ENCODE results near the gene CENPQ. TPM values are rescaled to one million over a fixed set of nuclear protein-coding genes. Genes with fewer than 3 reads are reported as not detected.

CENPQ gene
- total and polyA plus RNA-seq, 4 experiments from 2014 or later: 4.3 to 5.8 (median 5.4) TPM

DNA sequence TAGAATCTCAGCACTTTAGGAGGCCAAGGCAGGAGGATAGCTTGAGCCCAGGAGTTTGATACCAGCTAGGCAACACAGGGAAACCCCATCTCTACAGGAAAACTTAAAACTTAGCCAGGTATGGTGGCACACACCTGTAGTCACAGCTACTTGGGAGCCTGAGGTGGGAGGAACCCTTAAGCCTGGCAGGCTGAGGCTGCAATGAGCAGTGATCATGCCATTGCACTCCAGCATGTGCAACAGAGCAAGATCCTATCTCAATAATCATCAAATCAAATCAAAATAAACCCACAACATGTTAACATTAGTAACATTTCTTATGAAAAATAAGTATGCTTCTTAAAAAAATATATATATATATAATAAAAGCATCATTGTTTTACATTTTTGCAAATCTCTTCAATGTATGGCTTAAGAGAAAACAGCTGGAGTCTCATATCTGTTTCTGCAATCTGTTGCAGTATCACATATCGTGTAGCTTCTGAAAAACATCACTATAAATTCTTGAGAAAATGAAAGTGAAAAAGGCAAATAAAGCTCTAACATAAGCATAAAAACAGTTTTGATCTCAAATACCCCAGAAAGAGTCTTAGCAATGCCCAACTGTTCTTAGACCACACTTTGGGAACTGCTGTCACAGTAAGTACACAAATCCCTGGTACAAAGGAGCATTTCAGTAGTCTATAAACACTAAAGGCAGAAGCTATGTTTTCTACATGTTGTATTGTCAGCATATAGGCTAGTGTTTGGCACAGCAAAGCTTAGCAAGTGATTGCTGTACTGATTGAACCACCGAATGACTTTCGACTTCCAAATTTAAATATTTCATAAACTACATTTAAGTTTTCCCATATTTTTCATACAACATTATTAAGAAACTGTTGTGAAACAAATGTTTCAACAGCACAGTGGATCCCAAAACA is 8.1 kb upstream of the CENPQ start:
- POLR2A ChIA-PET (ENCODE audit: partially characterized antibody): no interaction called here
- H3K27me3 Mint-ChIP-seq: no peaks in the 10 kb centered on the region
- intact Hi-C loops (cut with micrococcal nuclease): no loop called here

DNA sequence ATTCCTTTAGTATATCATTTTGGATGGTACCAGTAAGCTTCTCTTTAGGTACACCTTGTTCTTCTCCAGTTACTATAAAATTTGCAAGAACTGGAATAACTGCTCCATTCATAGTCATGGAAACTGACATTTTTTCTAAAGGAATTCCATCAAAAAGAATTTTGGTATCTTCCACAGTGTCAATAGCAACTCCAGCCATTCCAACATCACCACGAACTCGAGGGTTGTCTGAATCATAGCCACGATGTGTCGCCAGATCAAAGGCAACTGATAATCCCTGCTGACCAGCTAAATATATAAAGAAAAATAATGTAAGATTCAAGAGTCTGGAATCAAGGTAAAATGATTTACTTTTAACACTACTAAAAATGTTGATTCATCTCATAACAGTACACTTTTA is 5.4 kb upstream of the CENPQ start:
- intact Hi-C loops (cut with micrococcal nuclease): no loop called here
- CTCF ChIA-PET (ENCODE audit: partially characterized antibody): no interaction called here
- H3K4me3 Mint-ChIP-seq: no peak overlapping the region
- Histone ChIP-seq H3K4me1 (ENCODE audit: insufficient read depth, low read length) (peaks cover 18% of the 10 kb centered on the region), H3K27ac (ENCODE audit: low read depth, low read length) (no peak overlapping the region), H3K36me3 (ENCODE audit: insufficient read depth, low read length) (no peaks in the 10 kb centered on the region), H3K9me3 (ENCODE audit: control insufficient read depth in 1 of 2, low read length in 2 of 2) (no peaks in the 10 kb centered on the region), H3K4me3 (ENCODE audit: low read length in 2 of 2) (no peak overlapping the region), H3K27me3 (ENCODE audit: insufficient read depth, low read length) (no peaks in the 10 kb centered on the region)
- H3K27ac Mint-ChIP-seq: no peak overlapping the region
- no peak for DNase-seq
- POLR2A ChIA-PET (ENCODE audit: partially characterized antibody): no interaction called here
- no peaks in the 10 kb centered on the region for H3K9me3 Mint-ChIP-seq
- H3K4me1 Mint-ChIP-seq: peaks cover 10 to 39% (median 22%) of the 10 kb centered on the region in 4 donors
- H3K36me3 Mint-ChIP-seq: peaks cover 20 to 41% of the 10 kb centered on the region in 2 donors
- H3K27me3 Mint-ChIP-seq: no peaks in the 10 kb centered on the region

More for the DNA sequence above, 8.1 kb upstream of the CENPQ start:
- Histone ChIP-seq H3K27ac (ENCODE audit: low read depth, low read length) (no peak overlapping the region), H3K4me3 (ENCODE audit: low read length in 2 of 2) (no peak overlapping the region), H3K27me3 (ENCODE audit: insufficient read depth, low read length) (no peaks in the 10 kb centered on the region), H3K36me3 (ENCODE audit: insufficient read depth, low read length) (no peaks in the 10 kb centered on the region), H3K9me3 (ENCODE audit: control insufficient read depth in 1 of 2, low read length in 2 of 2) (no peaks in the 10 kb centered on the region), H3K4me1 (ENCODE audit: insufficient read depth, low read length) (no peaks in the 10 kb centered on the region)
- CTCF ChIA-PET (ENCODE audit: partially characterized antibody): interaction anchor here (1.2 kb wide), 1 partner anchor 9 kb away, joined by 3 read pairs; no protein-coding TSS in a partner anchor
- DNase-seq: no peak
- Mint-ChIP-seq H3K9me3 (no peaks in the 10 kb centered on the region), H3K27ac (peak overlapping the region in 3 of 7 donors; percentile 22 to 53 (median 43)), H3K4me1 (peaks cover 0 to 14% (median 9%) of the 10 kb centered on the region in 4 donors), H3K36me3 (peaks cover 30 to 51% of the 10 kb centered on the region in 2 donors), H3K4me3 (no peak overlapping the region)

DNA sequence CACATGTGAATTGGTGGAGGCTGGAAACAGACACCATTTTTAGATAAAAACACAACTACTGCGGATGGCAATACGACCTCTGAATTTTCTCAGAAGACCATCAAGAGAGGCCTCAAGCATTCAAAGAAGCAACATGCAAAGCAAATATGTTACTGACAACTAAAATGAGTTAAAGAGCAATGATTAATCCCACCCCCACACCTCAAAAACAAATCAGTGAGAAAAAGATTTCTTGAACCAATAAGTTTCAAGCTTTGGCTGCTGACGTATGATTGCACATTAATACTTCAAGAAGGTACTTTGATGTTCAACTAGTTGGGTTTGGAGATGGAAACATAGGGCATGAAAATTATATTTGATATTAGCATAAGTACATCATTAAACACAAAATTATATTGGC is 1.1 kb upstream of the CENPQ start:
- CTCF ChIA-PET (ENCODE audit: partially characterized antibody): interaction anchor here (1.0 kb wide), 1 partner anchor 9 kb away, joined by 3 read pairs; no protein-coding TSS in a partner anchor
- Histone ChIP-seq H3K36me3 (ENCODE audit: insufficient read depth, low read length) (no peaks in the 10 kb centered on the region), H3K4me3 (ENCODE audit: low read length in 2 of 2) (peak overlapping the region; percentile 68 to 91), H3K9me3 (ENCODE audit: control insufficient read depth in 1 of 2, low read length in 2 of 2) (no peaks in the 10 kb centered on the region), H3K4me1 (ENCODE audit: insufficient read depth, low read length) (peaks cover 26% of the 10 kb centered on the region), H3K27ac (ENCODE audit: low read depth, low read length) (peak overlapping the region; percentile 76), H3K27me3 (ENCODE audit: insufficient read depth, low read length) (no peaks in the 10 kb centered on the region)
- POLR2A ChIA-PET (ENCODE audit: partially characterized antibody): interaction anchor here (0.8 kb wide), 1 partner anchor 1984 kb away, joined by 3 read pairs; no protein-coding TSS in a partner anchor
- Mint-ChIP-seq H3K27ac (peak overlapping the region; percentile 87 to 99 (median 96)), H3K27me3 (no peaks in the 10 kb centered on the region), H3K9me3 (no peaks in the 10 kb centered on the region), H3K36me3 (peaks cover 15 to 33% of the 10 kb centered on the region in 2 donors), H3K4me3 (peak overlapping the region; percentile 94 to 99 (median 98)), H3K4me1 (peaks cover 23 to 60% (median 38%) of the 10 kb centered on the region in 4 donors)
- peak in 3 of 5 donors; percentile 9 to 19 (median 12) for DNase-seq
- intact Hi-C loops (cut with micrococcal nuclease): loop anchor here (2.0 kb wide), 1 partner anchor 1985 kb away; the partner anchor contains the start of gene CD2AP

DNA sequence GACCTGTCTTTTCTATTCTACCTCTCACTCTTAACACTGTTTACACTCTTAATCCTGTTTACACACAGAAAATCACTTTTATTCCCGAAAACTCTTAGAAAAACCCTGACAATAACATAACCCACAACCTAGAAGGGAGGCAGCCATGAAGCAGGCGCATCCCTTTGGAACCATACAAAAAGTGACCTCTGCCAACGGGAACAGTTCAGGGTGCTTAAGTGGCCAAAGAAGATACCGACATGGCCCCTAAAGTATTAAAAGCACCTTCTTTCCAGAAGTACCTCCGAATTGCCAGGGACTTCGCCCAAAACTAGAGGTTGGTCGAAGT is 607 bp upstream of the CENPQ start:
- Histone ChIP-seq H3K4me1 (ENCODE audit: insufficient read depth, low read length) (peaks cover 26% of the 10 kb centered on the region), H3K4me3 (ENCODE audit: low read length in 2 of 2) (peak overlapping the region; percentile 68 to 91), H3K27me3 (ENCODE audit: insufficient read depth, low read length) (no peaks in the 10 kb centered on the region), H3K9me3 (ENCODE audit: control insufficient read depth in 1 of 2, low read length in 2 of 2) (no peaks in the 10 kb centered on the region), H3K27ac (ENCODE audit: low read depth, low read length) (peak overlapping the region; percentile 76), H3K36me3 (ENCODE audit: insufficient read depth, low read length) (no peaks in the 10 kb centered on the region)
- peaks cover 23 to 60% (median 39%) of the 10 kb centered on the region in 4 donors for H3K4me1 Mint-ChIP-seq
- ChIA-PET POLR2A (ENCODE audit: partially characterized antibody) (interaction anchor here (0.8 kb wide), 1 partner anchor 1985 kb away, joined by 3 read pairs; no protein-coding TSS in a partner anchor), CTCF (ENCODE audit: partially characterized antibody) (interaction anchor here (1.0 kb wide), 1 partner anchor 9 kb away, joined by 3 read pairs; no protein-coding TSS in a partner anchor)
- H3K4me3 Mint-ChIP-seq: peak overlapping the region; percentile 94 to 99 (median 98)
- intact Hi-C loops (cut with micrococcal nuclease): loop anchor here (2.0 kb wide), 1 partner anchor 1986 kb away; the partner anchor contains the start of gene CD2AP
- H3K27ac Mint-ChIP-seq: peak overlapping the region; percentile 87 to 99 (median 98)
- DNase-seq: no peak
- peaks cover 11 to 29% of the 10 kb centered on the region in 2 donors for H3K36me3 Mint-ChIP-seq
- H3K27me3 Mint-ChIP-seq: no peaks in the 10 kb centered on the region
- no peaks in the 10 kb centered on the region for H3K9me3 Mint-ChIP-seq

DNA sequence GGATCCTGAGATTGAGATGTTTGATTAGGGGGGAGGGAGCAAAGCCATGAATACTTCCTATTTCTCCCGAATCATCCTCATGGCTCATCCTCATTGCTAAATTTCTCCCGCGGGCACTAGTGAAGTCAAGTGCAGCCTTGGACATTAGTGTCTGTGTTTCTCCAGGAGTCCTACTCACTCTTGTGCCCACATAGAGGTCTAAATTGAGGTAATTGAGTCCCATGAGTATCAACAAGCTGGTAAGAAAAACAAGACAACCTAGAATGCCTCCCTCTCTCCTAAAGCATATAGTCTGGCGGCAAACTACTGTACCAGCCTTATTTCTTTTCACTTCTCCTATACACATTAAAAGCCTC is 420 bp downstream of the CENPQ start:
- H3K27ac ChIP-seq (ENCODE audit: low read depth, low read length): peak overlapping the region; percentile 76
- H3K27ac Mint-ChIP-seq: peak overlapping the region; percentile 87 to 99 (median 98)
- peaks cover 25 to 60% (median 42%) of the 10 kb centered on the region in 4 donors for H3K4me1 Mint-ChIP-seq
- CTCF ChIA-PET (ENCODE audit: partially characterized antibody): no interaction called here
- intact Hi-C loops (cut with micrococcal nuclease): loop anchor here (2.0 kb wide), 1 partner anchor 1987 kb away; the partner anchor contains the start of gene CD2AP
- H3K27me3 ChIP-seq (ENCODE audit: insufficient read depth, low read length): no peaks in the 10 kb centered on the region
- H3K4me3 ChIP-seq (ENCODE audit: low read length in 2 of 2): peak overlapping the region; percentile 68 to 91
- POLR2A ChIA-PET (ENCODE audit: partially characterized antibody): no interaction called here
- no peak for DNase-seq
- H3K4me3 Mint-ChIP-seq: peak overlapping the region; percentile 94 to 99 (median 98)
- peaks cover 26% of the 10 kb centered on the region for H3K4me1 ChIP-seq (ENCODE audit: insufficient read depth, low read length)
- H3K36me3 Mint-ChIP-seq: peaks cover 6 to 23% of the 10 kb centered on the region in 2 donors
- no peaks in the 10 kb centered on the region for H3K9me3 ChIP-seq (ENCODE audit: control insufficient read depth in 1 of 2, low read length in 2 of 2)
- no peaks in the 10 kb centered on the region for H3K36me3 ChIP-seq (ENCODE audit: insufficient read depth, low read length)
- no peaks in the 10 kb centered on the region for H3K27me3 Mint-ChIP-seq
- H3K9me3 Mint-ChIP-seq: no peaks in the 10 kb centered on the region

DNA sequence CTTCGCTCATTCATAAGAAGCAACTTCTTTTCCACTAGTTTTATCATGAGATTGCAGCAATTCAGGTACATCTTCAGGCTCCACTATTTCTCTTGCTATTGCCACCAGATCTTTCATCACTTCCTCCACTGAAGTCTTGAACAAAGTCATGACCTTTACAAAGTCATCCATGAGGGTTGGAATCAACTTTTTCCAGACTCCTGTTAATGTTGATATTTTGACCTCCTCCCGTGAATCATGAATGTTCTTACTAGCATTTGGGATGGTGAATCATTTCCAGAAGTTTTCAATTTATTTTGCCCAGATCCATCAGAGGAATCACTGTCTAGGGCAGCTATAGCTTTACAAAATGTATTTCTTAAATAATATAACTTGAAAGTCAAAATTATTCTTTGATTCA is 1.5 kb downstream of the CENPQ start:
- no peak for DNase-seq
- H3K9me3 Mint-ChIP-seq: no peaks in the 10 kb centered on the region
- Histone ChIP-seq H3K4me3 (ENCODE audit: low read length in 2 of 2) (no peak overlapping the region), H3K27ac (ENCODE audit: low read depth, low read length) (no peak overlapping the region), H3K27me3 (ENCODE audit: insufficient read depth, low read length) (no peaks in the 10 kb centered on the region), H3K36me3 (ENCODE audit: insufficient read depth, low read length) (no peaks in the 10 kb centered on the region), H3K4me1 (ENCODE audit: insufficient read depth, low read length) (peaks cover 26% of the 10 kb centered on the region), H3K9me3 (ENCODE audit: control insufficient read depth in 1 of 2, low read length in 2 of 2) (no peaks in the 10 kb centered on the region)
- peaks cover 25 to 50% (median 40%) of the 10 kb centered on the region in 4 donors for H3K4me1 Mint-ChIP-seq
- H3K27me3 Mint-ChIP-seq: no peaks in the 10 kb centered on the region
- ChIA-PET CTCF (ENCODE audit: partially characterized antibody) (no interaction called here), POLR2A (ENCODE audit: partially characterized antibody) (no interaction called here)
- peaks cover 0 to 15% of the 10 kb centered on the region in 2 donors for H3K36me3 Mint-ChIP-seq
- intact Hi-C loops (cut with micrococcal nuclease): no loop called here
- H3K27ac Mint-ChIP-seq: peak overlapping the region in 4 of 7 donors; percentile 1 to 66 (median 18)
- peak overlapping the region in 6 of 8 donors; percentile 5 to 50 (median 31) for H3K4me3 Mint-ChIP-seq

DNA sequence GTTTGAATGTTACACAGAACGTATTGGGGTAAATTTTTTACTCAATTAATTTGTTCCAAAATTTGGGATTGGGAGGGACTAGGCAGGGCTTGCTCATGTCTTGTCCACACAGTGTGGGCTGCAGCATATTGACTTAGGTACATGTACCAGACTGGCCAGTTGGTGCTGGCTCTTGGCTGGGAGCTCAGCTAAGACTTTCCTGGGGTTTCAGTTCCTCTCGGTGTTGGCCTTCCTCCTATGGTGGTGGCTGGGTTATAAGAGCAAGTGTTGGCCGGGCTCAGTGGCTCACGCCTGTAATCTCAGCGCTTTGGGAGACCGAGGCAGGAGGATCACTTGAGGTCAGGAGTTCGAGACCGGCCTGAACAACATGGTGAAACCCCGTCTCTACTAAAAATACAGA is 4.9 kb downstream of the CENPQ start:
- Mint-ChIP-seq H3K36me3 (peaks cover 16 to 18% of the 10 kb centered on the region in 2 donors), H3K27ac (no peak overlapping the region), H3K4me1 (peaks cover 14 to 23% (median 20%) of the 10 kb centered on the region in 4 donors), H3K4me3 (no peak overlapping the region), H3K27me3 (no peaks in the 10 kb centered on the region), H3K9me3 (no peaks in the 10 kb centered on the region)
- intact Hi-C loops (cut with micrococcal nuclease): no loop called here
- ChIA-PET CTCF (ENCODE audit: partially characterized antibody) (no interaction called here), POLR2A (ENCODE audit: partially characterized antibody) (no interaction called here)
- Histone ChIP-seq H3K27ac (ENCODE audit: low read depth, low read length) (no peak overlapping the region), H3K4me3 (ENCODE audit: low read length in 2 of 2) (no peak overlapping the region), H3K27me3 (ENCODE audit: insufficient read depth, low read length) (no peaks in the 10 kb centered on the region), H3K4me1 (ENCODE audit: insufficient read depth, low read length) (peaks cover 8% of the 10 kb centered on the region), H3K9me3 (ENCODE audit: control insufficient read depth in 1 of 2, low read length in 2 of 2) (no peaks in the 10 kb centered on the region), H3K36me3 (ENCODE audit: insufficient read depth, low read length) (no peaks in the 10 kb centered on the region)
- no peak for DNase-seq

Data from CD4-positive, alpha-beta memory T cell (primary cell).